ENCODE data around the gene TRPV2.
A peak's percentile ranks its signal among the peaks of the same experiment; 100 is the strongest.

DNA sequence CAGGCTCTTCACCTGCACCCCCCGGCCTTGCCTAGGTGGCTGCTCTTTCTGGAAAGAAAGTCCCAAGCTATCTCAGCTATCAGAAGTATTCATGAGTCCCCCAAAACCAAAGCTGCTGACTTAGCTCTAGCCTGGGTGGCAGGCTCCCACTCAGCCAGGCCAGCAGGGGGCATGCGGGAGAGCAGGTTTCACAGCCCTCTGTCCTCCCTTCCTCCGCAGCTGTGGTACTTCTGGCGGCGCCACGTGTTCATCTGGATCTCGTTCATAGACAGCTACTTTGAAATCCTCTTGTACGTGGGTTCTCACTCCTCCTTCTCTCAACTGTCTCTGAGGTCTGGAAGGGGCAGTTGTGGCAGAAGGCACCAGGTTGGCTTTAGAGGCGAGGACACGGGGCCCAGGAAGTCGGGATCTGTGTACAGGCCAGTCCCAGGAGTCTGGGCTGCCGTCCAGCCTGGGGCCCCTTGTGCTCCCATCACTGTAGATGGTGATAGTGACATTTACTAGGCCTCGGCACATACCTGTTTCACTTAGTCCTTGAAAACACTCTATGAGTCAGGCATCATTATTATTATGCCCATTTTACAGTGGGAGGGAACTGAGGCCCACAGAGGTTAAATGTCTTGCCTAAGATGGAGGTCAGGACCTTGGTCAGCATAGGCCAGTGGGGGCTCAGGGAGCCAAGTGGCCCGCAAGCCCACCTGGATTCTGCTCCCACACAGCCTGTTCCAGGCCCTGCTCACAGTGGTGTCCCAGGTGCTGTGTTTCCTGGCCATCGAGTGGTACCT, 12.9 kb downstream of the TRPV2 start:
- TF ChIP-seq, protein P1, sequence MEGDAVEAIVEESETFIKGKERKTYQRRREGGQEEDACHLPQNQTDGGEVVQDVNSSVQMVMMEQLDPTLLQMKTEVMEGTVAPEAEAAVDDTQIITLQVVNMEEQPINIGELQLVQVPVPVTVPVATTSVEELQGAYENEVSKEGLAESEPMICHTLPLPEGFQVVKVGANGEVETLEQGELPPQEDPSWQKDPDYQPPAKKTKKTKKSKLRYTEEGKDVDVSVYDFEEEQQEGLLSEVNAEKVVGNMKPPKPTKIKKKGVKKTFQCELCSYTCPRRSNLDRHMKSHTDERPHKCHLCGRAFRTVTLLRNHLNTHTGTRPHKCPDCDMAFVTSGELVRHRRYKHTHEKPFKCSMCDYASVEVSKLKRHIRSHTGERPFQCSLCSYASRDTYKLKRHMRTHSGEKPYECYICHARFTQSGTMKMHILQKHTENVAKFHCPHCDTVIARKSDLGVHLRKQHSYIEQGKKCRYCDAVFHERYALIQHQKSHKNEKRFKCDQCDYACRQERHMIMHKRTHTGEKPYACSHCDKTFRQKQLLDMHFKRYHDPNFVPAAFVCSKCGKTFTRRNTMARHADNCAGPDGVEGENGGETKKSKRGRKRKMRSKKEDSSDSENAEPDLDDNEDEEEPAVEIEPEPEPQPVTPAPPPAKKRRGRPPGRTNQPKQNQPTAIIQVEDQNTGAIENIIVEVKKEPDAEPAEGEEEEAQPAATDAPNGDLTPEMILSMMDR (conservative IDR thresholded peaks at IDR 0.05; ENCODE audit: low read length): peak; percentile 81
- TF ChIP-seq EZH2phosphoT487 (IDR thresholded peaks at IDR 0.05; ENCODE audit: borderline replicate concordance, low read depth, low read length): no peak

All from OCI-LY7 (cell line).